ENCODE results near the gene DMD. TPM values are rescaled to one million over a fixed set of nuclear protein-coding genes. Genes with fewer than 3 reads are reported as not detected.

DMD gene
- total and polyA plus RNA-seq, 2 donors from 2014 or later, result 4.2 to 17.9 TPM

DNA sequence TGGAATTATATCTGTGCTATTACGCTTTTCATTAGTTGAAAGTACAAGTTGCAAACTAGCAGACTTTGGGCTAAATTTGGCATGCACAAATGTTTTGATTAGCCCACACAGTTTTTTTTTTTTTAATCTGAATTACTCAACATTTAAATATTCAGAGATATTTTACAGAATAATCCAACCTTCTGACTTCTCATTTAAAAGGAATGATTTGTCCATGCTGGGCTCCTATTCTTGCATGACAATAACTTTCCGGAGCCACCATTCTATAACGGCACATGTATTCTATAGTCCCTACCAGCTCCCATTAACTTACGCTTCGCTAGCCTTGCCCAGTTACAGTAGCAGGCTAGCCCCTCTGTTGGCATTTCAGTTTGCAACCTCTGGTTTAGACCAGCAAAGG lies 1920.2 kb downstream of the DMD start:
- no peak overlapping the region for H3K27ac ChIP-seq (ENCODE audit: low read depth in 2 of 2, low read length in 2 of 2)
- intact Hi-C loops (cut with DNase I), result no loop called here
- H3K4me1 ChIP-seq (ENCODE audit: control insufficient read depth in 2 of 3, insufficient read depth in 2 of 3, low read depth in 1 of 3, low read length in 3 of 3), result no peaks in the 10 kb centered on the region
- H3K4me3 ChIP-seq (ENCODE audit: low read length in 3 of 3), result no peak overlapping the region
- H3K27me3 ChIP-seq (ENCODE audit: control insufficient read depth, insufficient read depth, low read length), result no peaks in the 10 kb centered on the region
- TF ChIP-seq, protein P1, sequence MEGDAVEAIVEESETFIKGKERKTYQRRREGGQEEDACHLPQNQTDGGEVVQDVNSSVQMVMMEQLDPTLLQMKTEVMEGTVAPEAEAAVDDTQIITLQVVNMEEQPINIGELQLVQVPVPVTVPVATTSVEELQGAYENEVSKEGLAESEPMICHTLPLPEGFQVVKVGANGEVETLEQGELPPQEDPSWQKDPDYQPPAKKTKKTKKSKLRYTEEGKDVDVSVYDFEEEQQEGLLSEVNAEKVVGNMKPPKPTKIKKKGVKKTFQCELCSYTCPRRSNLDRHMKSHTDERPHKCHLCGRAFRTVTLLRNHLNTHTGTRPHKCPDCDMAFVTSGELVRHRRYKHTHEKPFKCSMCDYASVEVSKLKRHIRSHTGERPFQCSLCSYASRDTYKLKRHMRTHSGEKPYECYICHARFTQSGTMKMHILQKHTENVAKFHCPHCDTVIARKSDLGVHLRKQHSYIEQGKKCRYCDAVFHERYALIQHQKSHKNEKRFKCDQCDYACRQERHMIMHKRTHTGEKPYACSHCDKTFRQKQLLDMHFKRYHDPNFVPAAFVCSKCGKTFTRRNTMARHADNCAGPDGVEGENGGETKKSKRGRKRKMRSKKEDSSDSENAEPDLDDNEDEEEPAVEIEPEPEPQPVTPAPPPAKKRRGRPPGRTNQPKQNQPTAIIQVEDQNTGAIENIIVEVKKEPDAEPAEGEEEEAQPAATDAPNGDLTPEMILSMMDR (IDR thresholded peaks at IDR 0.05; ENCODE audit: borderline replicate concordance, extremely low read depth, insufficient read depth), result no peak
- H3K36me3 ChIP-seq (ENCODE audit: control insufficient read depth in 2 of 3, insufficient read depth in 3 of 3, low read length in 3 of 3), result no peaks in the 10 kb centered on the region
- FAIRE-seq (no peak), DNase-seq (no peak)
- no peaks in the 10 kb centered on the region for H3K9me3 ChIP-seq (ENCODE audit: control insufficient read depth in 2 of 3, insufficient read depth in 1 of 3, low read length in 3 of 3)
- H3K9ac ChIP-seq (ENCODE audit: low read length in 3 of 3), result no peak overlapping the region

DNA sequence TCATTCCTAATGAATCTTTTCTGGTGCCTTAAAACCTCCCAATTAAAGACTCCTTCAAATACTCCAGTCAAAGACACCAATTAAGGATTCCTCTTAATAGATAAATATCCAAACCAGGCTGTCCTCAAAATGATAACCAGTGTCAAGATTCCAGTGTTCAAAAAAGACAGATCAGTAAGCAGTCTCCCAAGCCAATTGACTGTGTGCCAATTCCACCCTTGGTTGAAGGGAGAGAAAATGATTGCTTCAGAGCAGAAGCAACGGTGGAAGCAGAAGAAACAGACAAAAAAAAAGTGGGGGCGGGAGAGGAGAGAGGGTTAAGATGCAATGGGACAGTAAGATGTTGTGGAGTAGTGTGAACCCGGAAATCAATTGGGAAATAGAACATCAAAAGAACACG lies 1923.5 kb downstream of the DMD start:
- TF ChIP-seq, protein P1 (IDR thresholded peaks at IDR 0.05; ENCODE audit: borderline replicate concordance, extremely low read depth, insufficient read depth), result no peak
- no peak overlapping the region for H3K4me3 ChIP-seq (ENCODE audit: low read length in 3 of 3)
- no peaks in the 10 kb centered on the region for H3K36me3 ChIP-seq (ENCODE audit: control insufficient read depth in 2 of 3, insufficient read depth in 3 of 3, low read length in 3 of 3)
- no peaks in the 10 kb centered on the region for H3K4me1 ChIP-seq (ENCODE audit: control insufficient read depth in 2 of 3, insufficient read depth in 2 of 3, low read depth in 1 of 3, low read length in 3 of 3)
- H3K9ac ChIP-seq (ENCODE audit: low read length in 3 of 3), result no peak overlapping the region
- no peaks in the 10 kb centered on the region for H3K9me3 ChIP-seq (ENCODE audit: control insufficient read depth in 2 of 3, insufficient read depth in 1 of 3, low read length in 3 of 3)
- no peaks in the 10 kb centered on the region for H3K27me3 ChIP-seq (ENCODE audit: control insufficient read depth, insufficient read depth, low read length)
- no peak overlapping the region for H3K27ac ChIP-seq (ENCODE audit: low read depth in 2 of 2, low read length in 2 of 2)
- FAIRE-seq (no peak), DNase-seq (no peak)
- intact Hi-C loops (cut with DNase I), result no loop called here

GRCh38 chrX:31280580-31280979 lies 1930.8 kb downstream of the DMD start:
- Histone ChIP-seq H3K9me3 (ENCODE audit: control insufficient read depth in 2 of 3, insufficient read depth in 1 of 3, low read length in 3 of 3) (no peaks in the 10 kb centered on the region), H3K4me1 (ENCODE audit: control insufficient read depth in 2 of 3, insufficient read depth in 2 of 3, low read depth in 1 of 3, low read length in 3 of 3) (no peaks in the 10 kb centered on the region), H3K4me3 (ENCODE audit: low read length in 3 of 3) (no peak overlapping the region), H3K27me3 (ENCODE audit: control insufficient read depth, insufficient read depth, low read length) (peaks cover 2% of the 10 kb centered on the region), H3K9ac (ENCODE audit: low read length in 3 of 3) (no peak overlapping the region), H3K27ac (ENCODE audit: low read depth in 2 of 2, low read length in 2 of 2) (no peak overlapping the region), H3K36me3 (ENCODE audit: control insufficient read depth in 2 of 3, insufficient read depth in 3 of 3, low read length in 3 of 3) (no peaks in the 10 kb centered on the region)
- TF ChIP-seq, protein P1 (IDR thresholded peaks at IDR 0.05; ENCODE audit: borderline replicate concordance, extremely low read depth, insufficient read depth), result no peak
- intact Hi-C loops (cut with DNase I), result no loop called here
- FAIRE-seq (no peak), DNase-seq (no peak)

- Histone ChIP-seq H3K9ac (ENCODE audit: low read length in 3 of 3) (no peak overlapping the region), H3K36me3 (ENCODE audit: control insufficient read depth in 2 of 3, insufficient read depth in 3 of 3, low read length in 3 of 3) (no peaks in the 10 kb centered on the region), H3K27ac (ENCODE audit: low read depth in 2 of 2, low read length in 2 of 2) (no peak overlapping the region), H3K4me3 (ENCODE audit: low read length in 3 of 3) (no peak overlapping the region), H3K27me3 (ENCODE audit: control insufficient read depth, insufficient read depth, low read length) (peaks cover 2% of the 10 kb centered on the region), H3K4me1 (ENCODE audit: control insufficient read depth in 2 of 3, insufficient read depth in 2 of 3, low read depth in 1 of 3, low read length in 3 of 3) (no peaks in the 10 kb centered on the region), H3K9me3 (ENCODE audit: control insufficient read depth in 2 of 3, insufficient read depth in 1 of 3, low read length in 3 of 3) (no peaks in the 10 kb centered on the region)
- DNase-seq (no peak), FAIRE-seq (no peak)
- intact Hi-C loops (cut with DNase I), result no loop called here
- TF ChIP-seq, protein P1 (IDR thresholded peaks at IDR 0.05; ENCODE audit: borderline replicate concordance, extremely low read depth, insufficient read depth), result no peak
These were observed 1932.0 kb downstream of the DMD start for GRCh38 chrX:31279359-31279758.

Data from kidney (tissue), 14 donors.